HG02870 (cell line): ENCODE measurements around the gene CLIC6.

Experiments used
- ATAC-seq: cut with Tn5 transposase; IDR thresholded peaks from one replicate; pipeline ENCODE4 v1.9.1; 2021; ENCODE audit warnings: mild to moderate bottlenecking, moderate library complexity; ENCODE audit not compliant: unreplicated experiment

Gene CLIC6

DNA sequence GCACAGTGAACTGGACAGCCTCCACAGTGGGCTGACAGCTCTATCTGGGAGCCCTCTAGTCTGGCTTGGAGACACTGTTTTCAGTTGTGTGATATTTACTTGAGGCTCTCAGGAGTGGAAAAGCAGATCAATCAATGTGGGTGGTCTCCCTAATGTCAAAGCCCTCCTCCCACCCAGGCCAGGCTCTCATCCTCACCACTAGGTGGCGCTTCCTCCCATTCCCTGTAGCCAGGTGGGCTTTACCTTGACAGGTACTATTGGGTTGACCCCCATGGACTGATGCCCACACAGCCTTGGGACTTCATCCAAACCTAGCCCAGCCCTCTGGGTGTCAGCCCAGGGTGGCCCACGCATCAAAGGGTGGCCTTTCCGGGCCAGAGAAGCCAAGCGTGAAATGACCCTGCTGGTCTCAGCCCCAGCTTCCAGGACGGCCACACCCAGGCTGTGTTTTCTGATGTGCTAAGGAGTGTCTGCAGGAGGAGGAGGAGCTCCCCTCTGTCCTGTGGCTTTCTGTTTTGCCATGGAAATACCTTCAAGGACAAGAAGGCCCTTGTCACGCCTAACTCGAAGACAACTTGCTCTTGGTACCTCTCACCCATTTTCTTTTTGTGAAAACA is 54.0 kb downstream of the CLIC6 start:
- no peak for ATAC-seq

DNA sequence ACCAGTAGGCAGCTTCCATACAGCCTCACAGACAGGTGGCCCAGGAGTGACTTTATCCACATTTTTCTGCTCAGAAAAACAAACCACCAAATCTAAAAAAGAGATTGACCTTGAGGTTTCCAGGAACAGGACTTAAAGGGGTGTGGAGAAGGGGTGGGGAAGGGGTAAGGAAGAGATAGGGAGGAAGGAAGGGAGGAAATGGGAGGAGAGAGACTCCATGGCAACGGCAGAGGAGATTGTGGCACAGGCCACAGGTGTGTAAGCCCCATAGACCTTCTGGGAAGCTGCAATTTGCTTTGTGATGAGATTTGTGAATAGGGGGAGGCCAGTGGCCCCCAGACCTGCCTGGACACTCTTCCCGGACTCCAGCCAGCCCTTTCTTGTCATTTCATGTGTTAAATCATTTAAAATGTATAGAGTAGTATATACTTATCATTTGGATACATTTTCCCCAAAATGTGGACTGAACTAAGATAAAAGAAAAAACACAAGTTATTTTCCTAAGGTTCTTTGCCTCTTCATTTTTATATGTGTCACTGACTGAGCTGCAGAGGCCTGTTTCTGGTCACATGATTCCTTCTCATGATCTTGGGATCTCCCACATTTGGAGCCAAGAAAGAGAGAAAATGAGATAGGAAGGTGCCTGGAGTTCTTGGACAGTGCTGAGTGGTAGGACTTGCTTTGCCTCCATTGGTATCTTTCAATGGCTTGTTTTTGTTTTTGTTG is 55.5 kb downstream of the CLIC6 start:
- ATAC-seq, result no peak

DNA sequence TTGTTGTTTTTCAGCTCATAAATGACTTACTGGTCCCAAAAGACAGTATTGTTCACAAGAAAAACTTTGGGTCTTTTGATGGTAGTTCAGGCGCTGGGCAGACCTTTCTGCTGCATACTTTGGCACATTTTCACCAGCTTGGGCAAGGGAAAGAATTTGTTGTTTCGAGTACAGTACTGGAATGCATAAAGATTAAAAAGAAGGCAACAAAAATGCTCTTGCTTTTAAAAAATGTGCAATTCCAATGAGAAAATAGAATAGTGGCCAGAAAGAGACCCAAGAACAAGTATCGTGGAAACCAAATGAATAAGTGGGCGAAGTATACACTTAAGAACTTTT is 56.0 kb downstream of the CLIC6 start:
- ATAC-seq, result no peak

DNA sequence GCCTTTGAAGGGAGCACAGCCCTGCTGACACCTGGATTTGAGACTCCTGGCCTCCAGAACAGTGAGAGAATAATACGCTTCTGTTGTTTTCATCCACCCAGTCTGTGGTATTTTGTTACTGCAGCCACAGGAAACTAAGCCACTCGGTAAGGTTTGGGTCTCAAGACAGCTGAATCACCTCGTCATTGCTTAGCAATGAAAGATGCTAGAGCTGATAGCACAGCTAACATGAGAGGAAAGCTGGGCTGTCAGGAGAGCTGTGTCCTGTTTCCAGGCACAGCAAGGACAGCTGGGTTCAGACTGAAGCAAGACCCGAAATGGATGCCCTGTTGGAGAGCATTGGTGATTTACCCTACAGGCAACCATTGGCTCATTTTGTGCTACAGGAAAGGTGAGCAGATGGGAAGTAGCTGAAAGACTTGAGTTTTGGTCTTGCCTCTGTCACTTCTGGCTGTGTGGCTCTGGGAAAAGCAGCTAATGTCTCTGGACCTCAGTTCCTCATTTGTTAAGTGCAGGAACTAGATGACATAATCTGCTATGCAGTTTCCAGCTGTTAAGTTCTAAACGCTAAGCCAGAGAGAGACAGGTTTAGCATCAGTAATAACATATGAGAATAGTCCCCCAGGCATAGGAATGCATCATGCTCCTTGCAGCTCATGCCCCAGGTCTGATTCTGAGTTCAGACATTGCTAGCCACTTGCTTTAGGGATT is 58.0 kb downstream of the CLIC6 start:
- no peak for ATAC-seq

DNA sequence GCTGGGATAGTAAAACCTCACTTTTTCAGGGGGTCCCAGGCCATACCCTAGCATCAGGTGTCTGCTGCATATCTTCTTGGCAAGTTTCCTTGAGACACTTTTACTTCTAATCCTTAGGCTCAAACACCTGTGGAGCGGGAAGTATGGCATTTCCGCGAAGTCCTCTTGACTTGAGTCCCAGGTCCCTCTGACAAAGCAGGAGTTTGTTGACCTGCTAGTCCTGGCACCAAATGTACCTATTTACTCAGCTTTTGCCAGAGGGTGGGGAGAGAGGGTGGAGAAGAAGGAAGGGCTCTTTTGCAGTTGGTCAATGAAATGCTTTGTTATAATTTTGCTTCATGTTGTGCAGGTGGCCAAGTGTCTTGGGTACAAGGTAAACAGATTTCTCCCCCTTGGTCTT is 59.7 kb downstream of the CLIC6 start:
- ATAC-seq, result no peak

DNA sequence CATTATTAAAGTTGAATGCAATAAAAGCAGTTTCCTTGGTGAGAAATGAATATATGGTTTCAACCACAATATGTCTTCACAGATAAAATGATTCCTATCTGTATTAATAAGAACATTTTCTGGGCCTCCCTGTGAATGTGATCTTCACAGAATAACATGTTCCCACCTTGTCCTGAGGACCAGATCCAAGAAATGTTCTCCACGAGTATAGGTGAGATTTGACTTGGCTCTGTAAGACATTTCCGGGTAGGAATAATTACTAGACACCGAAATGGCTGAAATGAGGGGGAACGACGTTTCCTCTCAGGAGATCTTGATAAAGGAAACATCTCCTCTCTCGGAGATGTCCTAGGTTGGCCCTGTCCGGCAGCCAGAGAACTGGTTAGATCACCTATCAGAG is 61.4 kb downstream of the CLIC6 start:
- no peak for ATAC-seq

DNA sequence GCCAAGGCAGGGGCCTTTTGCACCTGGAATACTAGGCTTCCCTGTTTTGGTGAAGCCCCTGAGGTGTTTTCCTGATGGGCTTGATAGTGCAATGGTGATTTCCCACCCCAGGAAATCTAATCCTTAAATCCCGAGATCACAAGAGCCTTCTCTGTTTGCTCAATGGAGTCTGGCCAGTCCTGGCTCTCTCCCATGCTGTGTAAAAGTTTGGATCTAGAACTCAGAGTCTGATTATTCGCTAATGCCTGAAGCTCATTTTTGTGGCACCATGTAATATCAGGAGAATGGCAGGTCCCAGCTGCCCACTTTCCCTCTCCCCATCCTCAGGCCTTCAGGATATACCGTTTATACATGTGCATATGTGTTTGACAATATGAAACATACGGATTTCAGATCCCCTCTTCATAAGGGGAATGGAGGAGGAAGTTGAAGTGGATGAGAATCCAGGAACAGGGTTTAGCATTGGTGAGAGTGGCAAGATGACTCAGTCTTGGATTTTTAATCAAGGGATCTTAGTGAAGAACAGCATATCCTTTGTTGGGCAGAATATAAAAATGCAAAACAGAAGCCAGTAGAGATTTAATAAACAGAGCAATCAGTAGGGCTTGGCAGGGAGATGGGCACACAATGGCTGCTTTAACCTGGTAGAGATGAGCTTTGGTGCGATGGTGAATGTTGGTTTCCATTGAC is 62.1 kb downstream of the CLIC6 start:
- no peak for ATAC-seq

DNA sequence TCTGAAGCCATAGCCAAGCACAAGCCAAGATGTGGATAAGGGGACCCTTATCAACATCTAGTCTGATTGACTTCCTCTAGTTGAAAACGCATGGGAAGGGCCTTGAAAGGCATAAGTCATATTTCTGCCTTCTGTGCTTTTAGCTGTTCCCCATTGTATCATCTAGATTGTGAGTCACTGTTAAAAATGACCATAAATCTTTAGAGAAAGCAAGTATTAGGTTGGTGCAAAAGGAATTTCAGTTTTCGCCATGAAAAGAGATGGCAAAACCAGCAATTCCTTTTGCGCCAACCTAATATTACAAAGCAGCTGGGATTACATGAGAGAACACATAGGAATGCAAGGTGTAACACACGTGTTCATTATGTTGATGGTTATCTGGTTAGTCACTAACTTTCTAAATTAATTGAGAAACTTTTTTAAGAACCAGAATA is 63.6 kb downstream of the CLIC6 start:
- ATAC-seq, result no peak

DNA sequence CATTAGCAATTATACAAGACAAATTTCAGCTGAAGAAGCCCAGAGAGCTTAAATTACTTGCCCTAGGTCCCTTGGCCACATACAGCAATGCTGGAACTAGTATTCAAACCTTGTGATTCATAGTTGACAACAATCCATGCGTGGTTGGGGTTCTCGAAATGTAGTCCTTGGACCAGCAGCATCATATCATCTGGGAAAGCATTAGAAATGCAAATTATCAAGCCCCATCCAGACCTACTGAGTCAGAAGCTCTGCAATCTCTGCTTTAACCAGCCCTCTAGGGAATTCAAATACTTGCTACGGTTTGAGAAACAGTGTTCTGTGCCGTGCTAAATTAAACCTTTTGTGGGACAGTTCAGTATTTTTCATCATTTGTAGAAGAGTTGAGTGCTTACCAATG is 65.1 kb downstream of the CLIC6 start:
- no peak for ATAC-seq

DNA sequence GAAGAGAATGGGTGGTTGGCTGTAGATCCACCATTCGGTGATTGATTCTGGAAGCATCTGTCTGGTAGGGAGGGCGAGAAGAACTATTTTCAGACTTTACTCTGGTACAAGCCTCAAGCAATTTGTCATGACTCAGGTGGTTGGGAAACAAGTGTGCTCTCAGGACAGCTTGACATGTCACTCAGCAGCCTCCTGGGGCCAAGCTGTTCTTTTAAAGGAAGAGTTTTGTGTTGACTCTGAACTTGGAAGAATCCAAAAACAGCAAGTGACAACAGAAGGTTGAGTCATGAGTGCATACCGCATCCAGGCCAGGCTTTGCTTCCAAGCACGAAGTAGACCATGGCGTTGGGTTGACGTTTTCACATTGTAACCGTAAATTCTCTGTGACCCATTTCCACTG is 65.9 kb downstream of the CLIC6 start:
- ATAC-seq, result no peak

DNA sequence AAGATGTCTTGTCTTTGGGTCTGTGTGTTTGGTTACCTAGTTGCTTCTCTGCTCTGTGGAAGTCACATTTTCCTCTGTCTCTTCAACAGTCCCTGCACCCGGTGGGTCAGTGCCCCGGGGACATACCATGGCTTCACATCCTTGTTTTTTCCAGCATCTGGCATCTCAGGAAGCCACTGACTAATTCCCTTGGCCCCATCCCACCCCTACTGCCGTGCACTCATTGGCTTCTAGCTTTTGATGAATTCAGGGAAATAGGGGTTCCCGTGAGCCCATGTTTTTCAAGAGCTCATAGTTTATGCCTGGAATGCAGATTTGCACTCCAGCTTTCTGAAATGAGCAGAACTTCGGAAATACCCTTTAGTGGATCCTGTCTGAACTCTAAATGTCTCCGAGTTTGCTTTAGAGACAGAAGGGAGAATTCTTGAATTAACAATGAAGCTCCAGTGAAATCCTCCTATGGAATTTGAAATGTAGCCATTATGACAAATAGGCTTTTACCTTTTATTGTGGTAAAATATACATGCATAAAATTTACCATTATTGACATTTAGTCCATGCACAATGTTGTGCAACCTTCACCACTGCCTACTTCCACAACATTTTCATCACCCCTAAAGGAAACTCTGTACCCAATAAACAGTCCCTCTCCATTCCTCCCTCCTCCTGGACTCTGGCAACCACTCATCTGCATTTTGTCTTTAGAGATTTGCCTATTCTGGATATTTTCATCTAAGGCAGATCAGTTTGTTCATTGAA is 67.5 kb downstream of the CLIC6 start:
- no peak for ATAC-seq

DNA sequence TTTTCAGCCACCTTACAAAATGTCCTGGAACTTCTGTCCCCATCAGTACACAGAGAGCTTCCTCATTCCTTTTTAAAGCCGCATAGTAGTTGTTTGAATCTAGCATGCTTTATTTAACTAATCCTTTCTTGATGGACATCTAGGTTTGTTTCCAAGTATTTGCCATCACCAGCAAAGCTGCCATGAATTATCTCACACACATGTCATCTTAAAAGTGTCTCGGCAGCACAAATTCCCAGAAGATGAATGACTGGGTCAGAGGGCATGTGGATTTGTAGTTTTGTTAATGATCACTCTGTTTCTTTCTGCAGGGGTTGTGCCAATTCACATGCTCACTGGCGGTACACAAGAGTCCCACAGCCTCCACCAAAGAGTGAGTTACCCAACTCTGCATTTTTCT is 68.3 kb downstream of the CLIC6 start:
- ATAC-seq, result no peak

DNA sequence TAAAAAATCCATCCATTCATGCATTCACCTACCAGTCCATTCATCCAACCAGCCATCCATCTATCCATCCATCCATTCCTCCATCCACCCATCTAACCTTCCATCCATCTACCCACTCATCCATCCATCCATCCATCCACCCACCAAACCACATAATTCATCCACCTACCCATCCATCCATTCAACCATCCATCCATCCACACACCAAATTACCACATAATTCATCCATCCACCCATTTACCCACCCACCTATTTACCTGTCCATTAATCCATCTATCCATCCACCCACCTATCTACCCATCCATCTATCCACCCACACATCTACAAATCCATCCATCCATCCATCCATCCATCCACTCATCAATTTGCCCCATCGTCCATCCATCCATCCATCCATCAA is 71.4 kb downstream of the CLIC6 start:
- no peak for ATAC-seq

DNA sequence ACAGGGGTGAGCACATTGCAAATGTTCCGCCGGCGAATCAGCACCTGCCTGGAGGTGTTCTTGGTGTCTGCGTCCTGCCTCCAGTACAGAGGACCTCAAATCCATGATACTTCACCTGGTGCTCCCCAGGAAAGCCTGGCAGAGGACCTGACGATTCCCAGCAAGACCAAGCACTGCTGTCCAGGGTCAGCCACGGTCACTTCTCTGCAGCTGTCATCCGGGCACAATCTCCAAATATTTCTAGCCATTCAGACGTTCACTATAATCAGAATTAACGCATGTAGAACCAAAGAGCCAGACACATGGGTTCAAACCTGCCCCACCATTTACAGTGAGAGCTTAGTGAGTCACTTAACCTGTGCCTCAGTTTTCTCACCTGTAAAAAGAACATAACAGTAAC is 74.5 kb downstream of the CLIC6 start:
- ATAC-seq, result no peak

DNA sequence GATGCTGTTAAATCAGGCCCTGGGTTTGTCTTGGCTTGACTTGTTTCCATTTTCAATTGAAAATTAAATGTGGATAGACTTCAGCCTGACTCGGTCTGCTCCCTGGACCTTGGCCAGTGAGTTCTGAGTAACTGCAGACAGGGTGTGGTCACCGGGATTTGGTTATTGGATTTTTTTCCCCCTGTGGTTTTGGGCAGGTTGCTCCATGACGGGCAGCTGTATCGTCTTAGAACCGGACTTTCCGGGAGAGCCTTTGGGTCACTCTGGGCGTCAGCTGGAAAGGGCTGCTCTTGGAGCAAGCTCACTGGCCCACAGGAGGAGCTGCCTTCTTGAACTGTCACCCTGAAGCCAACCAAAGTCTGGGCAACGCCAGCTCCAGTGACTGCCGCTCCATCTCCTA is 75.0 kb downstream of the CLIC6 start:
- ATAC-seq, result no peak

DNA sequence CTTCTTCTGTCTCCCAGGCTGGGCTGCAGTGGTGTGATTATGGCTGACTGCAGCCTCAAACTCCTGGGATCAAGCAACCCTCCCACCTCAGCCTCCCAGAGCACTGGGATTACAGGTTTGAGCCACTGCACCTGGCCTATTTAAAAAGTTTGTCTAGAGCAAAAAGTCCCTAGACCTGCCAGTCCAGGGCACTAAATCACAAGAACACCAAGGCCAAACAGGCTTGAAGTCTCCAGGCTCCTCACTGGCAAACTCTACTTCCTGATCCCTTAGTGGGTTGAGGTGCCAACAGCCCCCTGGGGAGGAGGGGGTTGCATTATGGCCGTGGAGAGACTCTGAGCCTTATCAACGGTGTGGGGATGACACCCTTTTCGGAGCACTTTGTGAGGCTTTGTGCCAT is 76.0 kb downstream of the CLIC6 start:
- no peak for ATAC-seq

DNA sequence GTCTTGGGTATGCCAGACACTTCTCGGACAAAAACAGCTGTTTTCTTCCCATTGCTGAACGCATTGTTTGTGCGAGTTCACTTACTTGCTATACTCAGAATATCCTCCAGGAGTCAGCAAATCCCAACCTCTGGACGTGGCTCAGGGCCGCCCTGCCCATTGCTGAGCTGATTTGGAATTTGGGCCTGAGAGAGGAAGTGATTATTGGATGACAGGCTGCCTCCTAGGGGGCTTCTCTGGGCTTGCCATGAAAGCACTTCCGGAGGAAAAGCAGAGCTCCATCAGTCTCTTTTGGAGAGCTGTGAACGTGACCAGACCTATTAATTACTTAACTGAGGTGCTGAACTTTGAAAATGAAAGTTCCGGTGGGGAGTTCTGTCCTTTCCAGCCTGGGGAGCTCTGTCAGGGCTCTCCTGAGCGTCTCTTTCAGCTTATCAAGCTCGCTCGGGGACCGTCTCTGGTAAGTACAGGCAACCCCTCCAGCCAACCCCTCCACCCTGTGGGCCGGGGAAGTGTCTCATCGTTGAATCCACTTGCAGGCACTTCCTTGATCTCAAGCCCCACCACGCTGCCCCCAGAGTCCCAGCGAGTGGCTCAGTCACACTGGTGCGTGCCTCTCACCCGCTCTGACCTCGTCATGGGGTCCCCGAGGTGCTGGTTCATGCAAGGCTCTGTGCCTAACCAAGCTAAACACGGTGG is 76.9 kb downstream of the CLIC6 start:
- ATAC-seq, result peak; percentile 79

DNA sequence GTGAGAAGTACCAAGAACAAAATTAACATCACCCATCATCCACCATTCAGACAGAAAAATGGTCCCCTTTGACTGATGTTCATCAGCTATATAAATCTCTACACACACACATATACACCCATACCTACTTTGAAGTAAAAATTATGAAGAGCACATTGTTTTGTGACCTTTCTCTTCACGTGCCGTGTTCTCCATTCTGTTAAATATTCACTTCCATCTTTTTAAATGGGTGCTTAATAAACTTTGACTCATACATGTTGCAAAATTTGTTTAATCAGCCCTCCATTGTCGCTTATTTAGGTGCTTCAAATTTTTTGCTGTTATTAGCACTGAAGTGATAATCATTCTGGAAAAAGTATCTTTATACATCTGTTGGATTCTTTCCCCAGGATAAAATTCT is 80.1 kb downstream of the CLIC6 start:
- no peak for ATAC-seq

DNA sequence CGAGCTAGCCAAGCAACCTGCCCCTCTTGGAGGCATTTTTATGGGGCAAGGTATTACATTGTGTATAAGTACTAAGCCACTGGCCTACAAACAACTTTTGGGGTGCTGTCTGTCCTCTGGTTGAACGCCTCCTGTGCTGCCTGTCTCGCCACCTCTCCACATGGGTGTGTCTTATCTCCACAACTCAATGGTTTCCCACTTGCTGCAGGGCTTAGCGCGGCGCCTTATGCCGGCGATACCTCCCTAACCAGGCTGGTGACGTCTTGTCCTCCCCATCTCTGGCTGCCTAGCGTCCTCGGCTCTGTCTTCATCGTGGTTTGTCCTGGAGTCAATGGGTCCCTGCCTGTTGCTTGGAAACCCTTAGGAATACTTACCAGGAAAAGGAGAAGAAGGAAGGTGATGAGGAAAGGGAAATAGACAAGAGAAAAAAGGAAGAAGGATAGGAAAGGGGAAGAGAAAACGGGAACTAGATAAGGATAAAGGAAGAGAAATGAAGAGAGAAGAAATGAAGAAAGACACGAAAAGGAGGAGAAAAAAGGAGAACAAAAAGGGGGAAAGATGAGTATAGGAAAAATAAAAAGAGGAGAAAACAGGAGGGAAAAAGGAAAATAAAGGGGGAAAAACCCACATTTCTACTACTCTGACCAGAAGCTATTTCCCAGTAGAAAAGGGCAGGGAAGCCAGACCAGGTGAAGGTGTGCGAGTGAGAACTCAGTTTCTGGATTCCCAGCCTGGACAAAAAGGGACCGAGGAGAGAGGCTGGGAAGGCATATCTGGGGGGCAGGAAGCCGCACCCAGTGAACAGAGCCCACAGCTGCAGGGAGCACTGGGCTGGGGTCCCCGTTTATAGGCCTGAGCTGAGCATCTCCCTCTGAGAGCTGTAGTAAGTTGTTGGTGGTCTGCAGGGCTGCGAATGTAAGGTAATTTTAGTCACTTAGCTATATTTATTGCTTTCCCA is 86.2 kb downstream of the CLIC6 start:
- no peak for ATAC-seq
